ENCODE measurements around the gene MT1A.

Gene MT1A

DNA sequence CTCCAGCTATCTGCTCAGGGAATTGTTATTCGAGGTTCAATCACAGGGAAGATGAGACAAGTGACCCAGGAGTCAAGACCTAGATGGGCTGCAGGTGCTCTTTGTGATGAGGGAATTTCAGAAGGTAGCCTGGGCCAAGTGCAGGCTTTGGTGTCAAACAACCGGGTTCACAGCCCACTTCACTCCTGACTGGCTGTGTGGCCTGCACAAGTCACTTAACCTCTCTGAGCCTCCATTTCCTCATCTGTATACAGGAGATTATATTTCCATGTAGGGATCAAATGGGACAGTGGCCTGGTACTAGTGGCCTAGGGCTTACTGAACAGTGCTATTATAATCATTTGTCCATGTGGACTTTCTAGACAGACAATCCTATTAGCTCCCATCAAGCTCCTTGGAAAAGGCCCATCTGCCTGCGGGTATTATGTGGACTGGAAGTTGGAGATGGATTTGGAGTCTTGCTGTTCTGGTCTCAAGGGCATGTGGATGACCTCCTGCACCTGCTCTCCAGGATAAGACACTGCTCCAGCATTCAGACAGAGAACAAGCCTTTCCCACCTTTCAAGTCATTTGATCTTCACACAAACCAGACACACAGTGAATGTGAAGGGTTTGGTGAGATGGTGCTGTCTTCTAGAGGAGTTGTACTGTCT lies 40.7 kb downstream of the MT1A start:
- DNase-seq (ENCODE audit: low read depth in 2 of 2), result no peak

DNA sequence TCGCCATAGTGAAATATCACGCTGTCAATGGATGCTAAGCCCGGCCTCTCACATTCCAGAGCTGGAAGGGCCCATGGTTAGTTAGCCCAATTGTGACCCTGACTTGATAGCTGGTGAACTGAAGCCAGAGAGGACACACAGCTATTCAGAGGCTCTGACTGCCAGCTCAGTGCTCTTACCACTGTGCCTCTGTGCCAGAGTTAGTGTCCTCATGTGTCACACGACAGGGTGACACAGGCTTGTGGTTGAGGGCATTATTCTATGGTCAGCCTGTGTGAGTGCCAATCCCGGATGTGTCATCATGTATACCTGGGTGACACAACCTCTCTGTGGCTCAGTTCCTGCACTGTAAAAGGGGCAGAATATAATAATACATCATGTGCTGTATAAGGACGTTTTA lies 41.4 kb downstream of the MT1A start:
- DNase-seq (ENCODE audit: low read depth in 2 of 2), result no peak

DNA sequence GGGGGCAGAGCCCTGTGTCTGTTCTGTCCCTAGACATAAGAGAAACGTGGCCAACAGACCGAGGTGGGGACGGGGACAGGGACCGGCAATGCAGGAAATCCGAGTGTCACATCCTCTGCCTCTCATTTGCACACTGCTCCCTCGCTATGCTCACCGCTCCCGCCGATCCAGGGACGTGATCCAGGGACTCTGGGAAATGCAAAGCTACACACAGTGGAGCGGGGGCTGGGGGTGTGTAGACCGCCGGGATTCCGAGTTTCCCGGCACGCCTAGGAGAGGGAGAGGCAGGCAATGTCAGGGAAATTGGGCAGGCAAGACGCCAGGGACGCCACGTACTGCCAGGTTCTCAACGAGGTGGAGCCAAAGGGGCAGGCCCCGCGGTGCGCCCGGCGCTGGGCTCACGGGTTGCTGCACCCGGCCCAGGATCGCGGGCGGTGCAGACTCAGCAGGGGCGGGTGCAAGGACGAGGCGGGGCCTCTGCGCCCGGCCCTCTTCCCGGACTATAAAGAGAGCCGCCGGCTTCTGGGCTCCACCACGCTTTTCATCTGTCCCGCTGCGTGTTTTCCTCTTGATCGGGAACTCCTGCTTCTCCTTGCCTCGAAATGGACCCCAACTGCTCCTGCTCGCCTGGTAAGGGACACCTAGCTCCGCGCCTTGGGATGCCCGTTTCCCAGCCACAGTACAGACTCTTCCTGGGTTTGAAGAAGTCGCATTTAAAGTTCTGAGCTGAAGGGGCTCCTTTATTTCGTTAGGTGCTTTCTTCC lies 43.7 kb downstream of the MT1A start, which contains the start of gene MT1X:
Gene MT1X (plus strand): TSS at position 532 of the 764 bp plus-strand sequence. CDS start 71 bp downstream, at position 603.
- peak; percentile 67 to 72 for DNase-seq (ENCODE audit: low read depth in 2 of 2)

DNA sequence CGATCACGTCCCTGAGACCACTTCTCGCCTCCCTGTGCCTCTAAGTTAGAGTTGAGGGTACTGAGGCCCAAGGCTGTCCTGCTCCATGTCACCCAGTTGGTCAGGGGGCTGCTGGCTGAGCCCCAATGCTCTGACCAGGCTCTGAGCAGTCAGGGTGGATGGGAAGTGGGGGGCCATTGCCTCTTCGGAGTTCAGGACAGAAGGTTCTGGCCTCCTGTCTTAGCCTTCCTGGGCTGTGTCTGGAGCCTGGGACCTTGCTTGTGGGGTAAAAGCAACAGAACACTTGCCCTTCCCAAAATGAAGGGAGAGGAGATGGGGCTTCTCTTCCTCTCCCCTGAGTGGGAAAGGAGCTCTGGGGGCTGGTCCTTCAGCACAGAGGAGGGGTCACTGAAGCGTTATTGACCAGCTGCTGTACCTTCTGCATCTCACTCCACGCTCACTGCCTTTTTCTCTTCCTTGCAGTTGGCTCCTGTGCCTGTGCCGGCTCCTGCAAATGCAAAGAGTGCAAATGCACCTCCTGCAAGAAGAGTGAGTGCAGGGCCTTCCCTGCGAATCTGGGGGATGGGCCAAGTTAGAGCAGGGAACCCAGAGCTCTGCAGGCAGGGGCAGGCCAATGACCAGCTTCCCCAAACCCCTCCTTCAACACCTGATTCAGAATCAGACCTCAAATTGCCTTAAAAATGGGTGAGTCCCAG lies 44.4 kb downstream of the MT1A start:
- DNase-seq (ENCODE audit: low read depth in 2 of 2), result no peak

DNA sequence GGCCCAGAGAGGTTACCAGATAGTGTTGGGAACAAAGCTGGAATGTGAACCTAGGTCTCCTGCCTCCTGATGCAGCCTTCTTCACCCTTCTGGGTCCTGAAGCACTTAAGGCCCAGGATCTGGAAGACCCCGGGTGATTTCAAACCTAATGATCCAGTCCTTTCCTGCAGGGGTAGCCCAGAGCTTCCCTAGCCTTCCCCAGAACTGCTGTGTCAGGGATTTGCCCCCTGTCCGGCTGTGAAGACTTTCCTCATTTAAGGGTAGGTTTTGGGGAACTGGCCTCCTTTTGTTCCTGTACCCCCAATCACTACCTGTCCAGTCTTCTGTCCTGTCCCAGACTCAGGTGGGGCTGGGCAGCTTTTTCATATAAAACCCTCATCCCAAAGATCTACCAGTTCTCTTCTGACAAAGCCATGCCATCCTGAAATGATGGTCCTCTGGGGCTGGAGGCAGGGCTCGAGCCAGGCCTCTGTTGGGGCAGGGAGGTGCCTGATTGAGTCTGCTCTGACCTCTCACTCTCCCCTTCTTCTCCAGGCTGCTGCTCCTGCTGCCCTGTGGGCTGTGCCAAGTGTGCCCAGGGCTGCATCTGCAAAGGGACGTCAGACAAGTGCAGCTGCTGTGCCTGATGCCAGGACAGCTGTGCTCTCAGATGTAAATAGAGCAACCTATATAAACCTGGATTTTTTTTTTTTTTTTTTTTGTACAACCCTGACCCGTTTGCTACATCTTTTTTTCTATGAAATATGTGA lies 45.1 kb downstream of the MT1A start:
- no peak for DNase-seq (ENCODE audit: low read depth in 2 of 2)

DNA sequence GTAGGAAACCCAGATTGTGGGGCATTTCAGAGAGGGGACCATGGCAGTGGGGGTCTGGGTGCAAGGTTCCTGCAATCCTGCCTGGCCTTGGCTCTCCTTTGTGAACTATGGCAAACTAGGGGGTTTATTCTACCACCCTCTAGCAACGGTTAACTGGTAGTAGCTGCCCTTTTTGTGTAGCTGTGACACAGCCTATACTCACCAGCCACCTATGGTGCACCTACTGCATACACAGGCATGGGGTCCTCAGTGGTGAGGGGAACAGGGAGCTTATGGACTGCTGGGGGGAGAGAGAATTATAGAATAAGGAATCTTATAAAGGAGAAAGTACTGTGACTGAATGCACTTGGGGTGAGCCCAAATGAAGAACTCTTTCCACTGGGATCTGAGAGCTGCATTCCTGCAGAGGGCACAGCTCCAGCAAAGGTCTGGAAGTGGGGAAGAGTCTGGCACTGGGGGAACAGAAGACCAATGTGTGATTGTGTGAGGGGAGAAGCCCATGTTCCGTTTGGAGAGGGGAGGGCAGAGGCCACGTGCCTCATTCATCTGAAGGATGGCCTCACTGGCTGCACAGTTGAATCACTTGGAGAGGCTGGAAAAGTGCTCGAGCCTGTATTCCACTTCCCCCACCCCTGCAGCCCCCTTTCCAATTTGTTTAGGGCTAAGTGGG lies 45.9 kb downstream of the MT1A start:
- DNase-seq (ENCODE audit: low read depth in 2 of 2), result no peak

DNA sequence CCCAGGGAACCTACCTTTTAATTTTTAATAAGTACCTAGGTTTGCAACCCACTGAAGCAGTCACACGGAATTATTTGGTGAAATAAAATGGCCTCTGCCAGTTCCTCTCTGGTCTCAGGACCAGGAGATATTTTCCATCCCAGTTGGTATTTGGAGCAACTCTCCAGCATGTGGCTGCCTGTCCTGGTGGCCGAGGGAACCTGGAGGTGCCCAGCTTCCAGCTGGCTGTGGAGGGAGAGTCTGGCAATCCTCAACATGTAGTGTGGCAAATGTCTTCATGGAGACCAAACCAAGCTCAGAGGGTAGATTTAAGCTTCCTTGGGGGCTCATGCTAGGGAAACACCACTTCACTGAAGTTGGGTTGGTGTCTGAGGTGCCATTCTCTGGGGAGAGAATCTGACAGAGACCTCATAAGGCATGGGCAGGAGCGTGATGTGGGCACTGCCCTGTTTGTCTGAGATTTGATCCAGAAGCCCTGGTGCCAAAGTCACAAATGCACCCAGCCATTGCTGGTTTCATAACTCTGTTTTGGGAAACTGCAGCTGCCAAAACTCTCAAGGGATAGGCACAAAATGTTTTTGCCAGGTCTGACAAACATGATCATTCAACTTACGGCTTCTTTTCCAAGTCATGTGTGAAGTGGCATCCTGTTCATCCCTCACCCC lies 46.6 kb downstream of the MT1A start:
- DNase-seq (ENCODE audit: low read depth in 2 of 2), result no peak

DNA sequence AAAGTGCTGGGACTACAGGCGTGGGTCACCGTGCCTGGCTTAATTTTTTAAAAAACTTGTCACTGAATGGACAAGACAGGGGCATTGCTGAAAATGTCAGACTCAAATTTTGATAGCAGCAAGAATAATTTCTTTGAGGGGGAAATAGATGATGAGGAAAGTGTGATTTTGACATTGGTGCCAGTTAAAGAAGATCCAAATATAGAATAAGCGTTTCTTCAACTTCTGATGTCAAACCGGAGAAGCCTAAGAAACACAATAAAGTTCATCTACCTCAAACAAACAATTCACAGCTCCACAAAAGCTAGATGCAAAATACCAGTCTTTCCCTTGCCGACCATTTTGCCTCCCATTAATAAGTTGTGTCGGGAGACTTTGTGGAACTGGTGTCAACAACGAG lies 48.3 kb downstream of the MT1A start:
- DNase-seq (ENCODE audit: low read depth in 2 of 2), result no peak

DNA sequence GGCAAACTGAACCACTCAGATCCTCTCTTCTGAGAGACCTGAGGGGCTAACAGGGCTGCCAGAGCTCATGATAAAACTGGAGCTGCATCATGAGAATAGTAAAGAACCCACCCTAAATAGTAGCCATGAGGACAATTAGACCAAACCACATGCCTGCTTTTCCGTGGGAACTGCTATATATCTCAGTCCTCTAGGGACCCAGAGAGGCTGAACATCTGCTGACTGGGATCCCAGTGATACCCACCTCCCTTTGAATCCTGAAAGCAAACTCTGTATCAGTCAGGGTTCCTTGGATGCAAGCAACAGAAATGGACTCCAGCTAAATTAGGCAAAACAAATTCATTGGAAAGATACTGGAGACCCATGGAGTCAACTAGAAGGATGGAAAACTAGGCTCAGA lies 50.3 kb downstream of the MT1A start:
- DNase-seq (ENCODE audit: low read depth in 2 of 2), result no peak

DNA sequence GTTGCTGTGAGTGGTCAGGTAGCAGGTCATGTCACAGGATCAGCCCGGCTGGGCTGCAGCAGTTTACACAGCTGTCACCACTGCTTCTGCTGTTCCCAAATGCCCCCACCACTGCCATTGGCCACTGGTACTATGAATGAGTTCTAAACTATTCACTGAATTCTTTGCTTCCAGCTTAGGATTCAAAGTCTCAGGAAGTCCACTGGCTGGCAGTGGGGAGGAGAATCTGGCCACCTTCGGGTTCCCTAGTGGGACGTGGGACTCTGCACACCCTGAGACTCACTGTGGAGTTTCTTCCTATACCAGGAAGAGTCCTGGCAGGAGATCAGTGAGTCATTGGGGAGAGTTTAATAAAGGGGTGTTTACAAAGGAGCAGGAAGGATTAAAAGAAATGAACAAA lies 50.7 kb downstream of the MT1A start:
- DNase-seq (ENCODE audit: low read depth in 2 of 2), result no peak
